NB4 (cell line): ENCODE measurements around the gene FAM43B.

Source experiments
- DNase-seq: peaks from one replicate; pipeline ENCODE4 v3.0.0; 2010; ENCODE audit warnings: low read depth
- H3K4me3 ChIP-seq: one replicate; pipeline ENCODE4 v1.5.1; 2011; ENCODE audit warnings: mild to moderate bottlenecking, low read depth, low read length, moderate library complexity
- CTCF ChIP-seq: IDR thresholded peaks from one replicate; pipeline ENCODE4 v1.5.1; 2012; ENCODE audit warnings: low read depth, low read length
- MAX ChIP-seq: IDR thresholded peaks from 2 replicates; pipeline ENCODE4 v1.6.1; 2011; ENCODE audit warnings: low read depth, low read length
- MYC ChIP-seq: IDR thresholded peaks from 2 replicates; pipeline ENCODE4 v1.6.1; 2011; ENCODE audit warnings: low read depth, low read length
- POLR2A ChIP-seq: IDR thresholded peaks from 2 replicates; pipeline ENCODE4 v1.6.1; 2011; ENCODE audit warnings: mild to moderate bottlenecking; ENCODE audit not compliant: insufficient read length; ENCODE audit errors: extremely low read depth

The FAM43B gene

GRCh38 chr1:20578721-20579395 is 26.5 kb downstream of the FAM43B start:
- H3K4me3 ChIP-seq, result no peak overlapping the region
- no peak for DNase-seq
- TF ChIP-seq MAX (no peak), CTCF (no peak), POLR2A (no peak)

- peak; percentile 11 for DNase-seq
Observed at GRCh38 chr1:20584890-20585289, 32.5 kb downstream of the FAM43B start.

GRCh38 chr1:20586953-20587660 is 34.7 kb downstream of the FAM43B start:
- TF ChIP-seq MAX (no peak), POLR2A (no peak), CTCF (no peak), MYC (no peak)
- DNase-seq, result peak; percentile 44
- no peak overlapping the region for H3K4me3 ChIP-seq

More at GRCh38 chr1:20584890-20585289, 32.5 kb downstream of the FAM43B start:
- TF ChIP-seq POLR2A (no peak), MYC (no peak), CTCF (no peak), MAX (no peak)
- no peak overlapping the region for H3K4me3 ChIP-seq

GRCh38 chr1:20587661-20588053 is 35.3 kb downstream of the FAM43B start:
- TF ChIP-seq CTCF (no peak), POLR2A (no peak), MAX (no peak), MYC (no peak)
- H3K4me3 ChIP-seq, result no peak overlapping the region
- peak; percentile 12 for DNase-seq

GRCh38 chr1:20588634-20589225 is 36.4 kb downstream of the FAM43B start, which contains the start of gene CDA:
TSS of gene CDA (plus strand) at chr1:20589097. CDS start at chr1:20589130, 33 bp downstream.
- DNase-seq, result peak; percentile 20

More at GRCh38 chr1:20588634-20589225, 36.4 kb downstream of the FAM43B start, which contains the start of gene CDA:
- TF ChIP-seq POLR2A, result no peak
- no peak for TF ChIP-seq MYC
- TF ChIP-seq MAX, result no peak
- TF ChIP-seq CTCF, result no peak
- peak within 1 kb of the TSS; percentile 21 for H3K4me3 ChIP-seq
